ENCODE data around the gene ATP6AP2.
"Not testable (repeated sequence)": the region's sequence is repeated elsewhere in the genome, so short reads cannot be mapped to it uniquely, and the experiment has no call there.

The ATP6AP2 gene

DNA sequence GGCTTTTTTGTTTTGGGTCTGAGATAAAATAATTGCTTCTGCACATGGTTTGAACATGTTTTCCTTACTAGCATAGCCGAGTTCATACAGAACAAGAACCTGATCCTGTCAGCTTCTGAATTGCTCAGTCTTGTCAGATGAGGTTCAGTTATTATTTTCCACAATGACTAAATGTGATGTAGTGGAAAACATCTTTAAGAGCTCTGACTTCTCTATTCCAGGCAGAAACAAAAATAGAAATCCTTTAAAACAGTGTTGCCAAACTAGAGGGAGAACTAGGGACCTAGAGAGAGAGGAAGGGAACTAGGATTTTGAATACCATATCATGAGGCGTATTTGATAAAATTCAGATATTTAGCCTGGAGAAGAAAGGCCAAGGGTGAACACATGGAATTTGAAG is 2.0 kb downstream of the ATP6AP2 start:
- H3K4me3 ChIP-seq (ENCODE audit: low read depth, low read length) = no peak overlapping the region
- no peak for DNase-seq (ENCODE audit: low read depth, low spot score)
- in situ Hi-C loops (cut with HindIII; ENCODE audit: low sequenced_read_pairs) = no loop called here
- TF ChIP-seq, protein P1, sequence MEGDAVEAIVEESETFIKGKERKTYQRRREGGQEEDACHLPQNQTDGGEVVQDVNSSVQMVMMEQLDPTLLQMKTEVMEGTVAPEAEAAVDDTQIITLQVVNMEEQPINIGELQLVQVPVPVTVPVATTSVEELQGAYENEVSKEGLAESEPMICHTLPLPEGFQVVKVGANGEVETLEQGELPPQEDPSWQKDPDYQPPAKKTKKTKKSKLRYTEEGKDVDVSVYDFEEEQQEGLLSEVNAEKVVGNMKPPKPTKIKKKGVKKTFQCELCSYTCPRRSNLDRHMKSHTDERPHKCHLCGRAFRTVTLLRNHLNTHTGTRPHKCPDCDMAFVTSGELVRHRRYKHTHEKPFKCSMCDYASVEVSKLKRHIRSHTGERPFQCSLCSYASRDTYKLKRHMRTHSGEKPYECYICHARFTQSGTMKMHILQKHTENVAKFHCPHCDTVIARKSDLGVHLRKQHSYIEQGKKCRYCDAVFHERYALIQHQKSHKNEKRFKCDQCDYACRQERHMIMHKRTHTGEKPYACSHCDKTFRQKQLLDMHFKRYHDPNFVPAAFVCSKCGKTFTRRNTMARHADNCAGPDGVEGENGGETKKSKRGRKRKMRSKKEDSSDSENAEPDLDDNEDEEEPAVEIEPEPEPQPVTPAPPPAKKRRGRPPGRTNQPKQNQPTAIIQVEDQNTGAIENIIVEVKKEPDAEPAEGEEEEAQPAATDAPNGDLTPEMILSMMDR (IDR thresholded peaks at IDR 0.05; ENCODE audit: low read depth, low read length) = no peak

DNA sequence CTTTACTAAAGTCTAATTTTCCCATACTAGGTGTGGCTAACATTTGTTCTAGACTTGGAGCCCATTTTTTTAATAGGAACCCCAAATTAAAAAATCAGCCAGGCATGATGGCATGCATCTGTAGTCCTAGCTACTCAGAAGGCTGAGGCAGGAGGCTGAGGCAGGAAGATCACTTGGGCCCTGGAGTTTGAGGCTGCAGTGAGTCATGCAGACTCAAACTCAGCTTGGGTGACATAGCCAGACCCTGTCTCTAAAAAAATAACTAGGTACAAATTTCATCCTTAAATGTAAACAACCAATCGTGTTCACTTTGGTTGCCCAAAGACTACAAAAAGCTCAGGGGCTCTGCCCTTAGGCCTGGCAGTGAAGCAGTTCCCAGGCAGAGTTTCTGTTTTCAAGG is 6.9 kb downstream of the ATP6AP2 start:
- in situ Hi-C loops (cut with HindIII; ENCODE audit: low sequenced_read_pairs); H3K4me3 ChIP-seq (ENCODE audit: low read depth, low read length): not testable (repeated sequence)

DNA sequence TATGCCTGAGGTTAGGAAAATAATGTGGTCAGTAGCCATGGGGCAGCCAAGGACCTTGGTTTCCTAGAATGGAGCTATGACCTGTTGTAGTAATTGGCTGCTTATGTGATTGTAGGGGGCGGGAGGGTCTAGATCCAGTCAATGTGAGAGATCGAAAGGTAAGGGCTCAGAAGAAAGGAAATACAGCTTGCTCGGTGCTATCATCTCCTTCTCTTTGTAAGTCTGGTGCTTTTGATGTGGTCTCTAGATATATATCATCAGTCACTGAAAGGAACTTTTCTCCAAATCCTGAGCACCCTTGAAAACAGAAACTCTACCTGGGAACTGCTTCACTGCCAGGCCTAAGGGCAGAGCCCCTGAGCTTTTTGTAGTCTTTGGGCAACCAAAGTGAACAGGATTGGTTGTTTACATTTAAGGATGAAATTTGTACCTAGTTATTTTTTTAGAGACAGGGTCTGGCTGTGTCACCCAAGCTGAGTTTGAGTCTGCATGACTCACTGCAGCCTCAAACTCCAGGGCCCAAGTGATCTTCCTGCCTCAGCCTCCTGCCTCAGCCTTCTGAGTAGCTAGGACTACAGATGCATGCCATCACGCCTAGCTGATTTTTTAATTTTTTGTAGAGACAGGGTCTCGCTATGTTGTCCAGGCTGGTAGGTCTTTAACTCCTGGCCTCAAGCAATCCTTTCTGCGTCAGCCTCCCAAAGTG is 9.0 kb downstream of the ATP6AP2 start:
- DNase-seq (ENCODE audit: low read depth, low spot score); in situ Hi-C loops (cut with HindIII; ENCODE audit: low sequenced_read_pairs); H3K4me3 ChIP-seq (ENCODE audit: low read depth, low read length): not testable (repeated sequence)

More for the DNA sequence above, 6.9 kb downstream of the ATP6AP2 start:
- DNase-seq (ENCODE audit: low read depth, low spot score) = not testable (repeated sequence)

DNA sequence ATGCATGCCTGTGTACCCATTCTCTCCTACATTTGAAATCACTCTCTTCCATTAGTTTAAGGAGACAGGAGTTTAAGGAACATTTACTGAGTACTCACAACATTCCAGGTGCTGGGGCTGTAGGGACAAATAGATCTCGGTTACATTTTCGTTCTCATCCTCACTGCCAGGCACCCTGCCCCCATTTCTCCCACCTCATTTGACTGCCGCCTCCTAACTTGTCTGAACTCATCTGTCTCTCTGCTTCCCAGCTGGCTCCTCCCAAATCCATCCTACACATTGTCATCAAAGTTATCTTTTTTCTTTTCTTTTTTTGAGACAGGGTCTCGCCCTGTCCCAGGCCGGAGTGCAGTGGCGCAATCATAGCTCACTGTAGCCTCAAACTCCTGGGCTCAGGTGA is 22.7 kb downstream of the ATP6AP2 start:
- H3K4me3 ChIP-seq (ENCODE audit: low read depth, low read length) = no peak overlapping the region
- TF ChIP-seq, protein P1 (IDR thresholded peaks at IDR 0.05; ENCODE audit: low read depth, low read length) = no peak
- in situ Hi-C loops (cut with HindIII; ENCODE audit: low sequenced_read_pairs) = no loop called here
- no peak for DNase-seq (ENCODE audit: low read depth, low spot score)

DNA sequence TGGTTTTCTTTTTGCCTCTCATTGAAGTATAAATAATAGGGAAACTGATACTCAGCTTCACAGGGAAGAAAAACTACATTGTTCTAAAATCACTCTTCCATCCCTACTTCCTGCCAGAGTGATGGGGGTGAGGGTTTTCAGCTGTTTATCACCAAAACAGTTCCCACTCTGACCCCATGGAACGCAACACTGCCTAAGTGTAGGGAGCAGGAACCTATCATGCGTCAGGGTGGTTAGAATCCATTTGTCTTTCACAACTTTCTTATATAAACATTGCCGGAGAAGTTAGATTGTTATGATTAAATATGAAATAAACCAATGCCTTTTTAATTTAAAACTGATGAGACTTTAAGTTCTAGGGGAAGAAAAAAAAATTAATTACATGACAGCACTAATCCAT is 26.6 kb downstream of the ATP6AP2 start:
- no peak overlapping the region for H3K4me3 ChIP-seq (ENCODE audit: low read depth, low read length)
- in situ Hi-C loops (cut with HindIII; ENCODE audit: low sequenced_read_pairs) = no loop called here
- TF ChIP-seq, protein P1 (IDR thresholded peaks at IDR 0.05; ENCODE audit: low read depth, low read length) = no peak
- no peak for DNase-seq (ENCODE audit: low read depth, low spot score)

DNA sequence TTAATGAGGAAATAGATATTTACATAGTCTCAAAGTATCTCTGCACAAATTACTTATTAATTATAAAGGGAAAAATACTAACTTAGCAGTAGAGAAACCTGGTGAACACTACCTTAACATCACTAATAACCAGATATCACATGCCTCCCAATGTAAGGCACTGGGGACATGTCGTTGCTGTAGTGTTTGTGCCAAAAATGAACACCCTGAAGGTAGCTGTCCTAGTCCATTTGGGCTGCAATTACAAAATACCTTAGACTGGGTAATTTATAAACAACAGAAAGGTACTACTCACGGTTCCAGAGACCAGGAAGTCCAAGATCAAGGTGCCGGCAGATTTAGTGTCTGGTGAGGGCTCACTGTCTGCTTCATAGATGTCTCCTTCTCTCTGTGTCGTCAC is 31.7 kb downstream of the ATP6AP2 start:
- DNase-seq (ENCODE audit: low read depth, low spot score) = no peak
- TF ChIP-seq, protein P1 (IDR thresholded peaks at IDR 0.05; ENCODE audit: low read depth, low read length) = no peak
- in situ Hi-C loops (cut with HindIII; ENCODE audit: low sequenced_read_pairs) = no loop called here
- H3K4me3 ChIP-seq (ENCODE audit: low read depth, low read length) = no peak overlapping the region

DNA sequence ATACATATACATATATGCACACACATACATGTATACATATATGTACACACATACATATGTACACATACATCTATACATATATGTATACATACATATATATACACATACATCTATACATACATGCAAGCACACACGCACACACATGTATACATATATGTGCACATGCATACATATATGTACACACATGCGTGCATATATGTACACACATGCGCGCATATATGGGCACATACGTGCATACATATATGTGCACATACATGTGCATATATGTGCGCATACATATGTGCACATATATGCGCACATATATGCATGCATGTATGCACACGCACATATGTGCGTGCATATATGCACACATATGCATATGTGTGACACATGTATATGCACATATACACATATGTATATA is 35.2 kb downstream of the ATP6AP2 start:
- TF ChIP-seq, protein P1 (IDR thresholded peaks at IDR 0.05; ENCODE audit: low read depth, low read length) = no peak
- in situ Hi-C loops (cut with HindIII; ENCODE audit: low sequenced_read_pairs) = no loop called here
- no peak for DNase-seq (ENCODE audit: low read depth, low spot score)
- no peak overlapping the region for H3K4me3 ChIP-seq (ENCODE audit: low read depth, low read length)

DNA sequence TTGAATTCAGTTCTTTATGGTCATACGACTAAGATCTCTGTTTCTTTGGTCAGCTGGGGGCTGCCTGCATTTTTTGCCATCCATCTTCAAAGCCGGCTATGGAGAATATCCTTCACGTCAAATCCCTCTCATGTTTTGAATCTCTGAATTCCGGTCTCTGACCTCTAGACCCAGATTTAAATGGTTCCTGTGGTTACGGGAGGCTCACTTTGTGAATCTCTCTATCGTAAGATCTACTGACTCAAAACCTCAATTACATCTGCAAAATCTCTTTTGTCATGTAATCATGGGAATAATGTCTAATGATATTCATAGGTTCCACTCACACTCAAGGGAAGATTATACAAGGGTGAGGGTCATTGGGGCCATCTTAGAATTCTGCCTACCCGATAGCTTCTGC is 36.8 kb downstream of the ATP6AP2 start:
- TF ChIP-seq, protein P1 (IDR thresholded peaks at IDR 0.05; ENCODE audit: low read depth, low read length) = no peak
- DNase-seq (ENCODE audit: low read depth, low spot score) = no peak
- in situ Hi-C loops (cut with HindIII; ENCODE audit: low sequenced_read_pairs) = no loop called here
- no peak overlapping the region for H3K4me3 ChIP-seq (ENCODE audit: low read depth, low read length)

All from astrocyte of the spinal cord (primary cell).